ENCODE results near the gene HPSE2. TPM values are rescaled to one million over a fixed set of nuclear protein-coding genes. Genes with fewer than 3 reads are reported as not detected.

The HPSE2 gene
- total and polyA plus RNA-seq, 2 of the 8 experiments (the other 6 are each of a cell fraction or from before 2014, with no cell fraction given): 0.41 to 0.58 TPM

DNA sequence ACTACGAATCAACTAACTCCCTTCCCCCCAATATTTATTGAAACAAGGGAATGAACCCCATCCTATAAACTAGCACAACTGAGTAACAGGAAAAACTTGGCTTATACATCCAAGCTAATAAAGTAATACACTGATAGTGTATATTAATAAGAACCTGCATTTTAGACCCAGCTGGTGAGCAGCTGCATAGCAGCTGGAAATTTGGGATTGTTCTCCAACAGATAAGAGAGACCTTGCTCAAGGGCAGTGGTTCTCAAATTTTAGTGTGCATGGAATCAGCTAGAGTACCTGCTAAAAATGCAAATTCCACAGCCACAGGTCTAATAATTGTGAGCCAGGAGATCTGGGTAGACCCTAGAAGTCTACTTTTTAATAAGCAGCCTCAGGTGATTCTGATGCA lies 404.3 kb downstream of the HPSE2 start:
- 100% methylated on average over 1 of the region's 1 CpG; no CpG with 5 or more reads in 1 of the 2 experiments for WGBS, 2 experiments (ENCODE audit: extremely low coverage in 1 of 2, insufficient coverage in 1 of 2, insufficient read length in 1 of 2, insufficient replicate concordance in 2 of 2, low coverage in 1 of 2, low lambda C conversion rate in 2 of 2, missing lambda C conversion rate in 1 of 2)
- no peak overlapping the region for H3K4me2 ChIP-seq (ENCODE audit: insufficient read depth in 1 of 2, low read depth in 2 of 2, low read length in 2 of 2)
- ChIA-PET CTCF (ENCODE audit: partially characterized antibody) (no interaction called here), POLR2A (ENCODE audit: partially characterized antibody) (no interaction called here)
- H2BK120ac ChIP-seq (replicated peaks; ENCODE audit: low read depth, low read length): no peak overlapping the region
- H2BK5ac ChIP-seq (ENCODE audit: low read depth, low read length): no peak overlapping the region
- no peak overlapping the region for H2AFZ ChIP-seq (ENCODE audit: low read length)
- H2BK12ac ChIP-seq (ENCODE audit: low read depth, low read length): no peak overlapping the region
- H3K23ac ChIP-seq (ENCODE audit: insufficient read length): no peak overlapping the region
- H3K79me2 ChIP-seq (ENCODE audit: control insufficient read depth in 1 of 2, insufficient read depth in 2 of 2, low read length in 2 of 2): no peaks in the 10 kb centered on the region
- H4K20me1 ChIP-seq (replicated peaks in 1 of 2; ENCODE audit: control insufficient read depth in 1 of 2, insufficient read depth in 2 of 2, low read length in 2 of 2): no peaks in the 10 kb centered on the region
- H4K8ac ChIP-seq (ENCODE audit: extremely low read depth, insufficient read depth, low read length): no peak overlapping the region
- 0 out of 7 replicates have a peak, but pooled peaks cover 0 to 2% (median 0%) of the 10 kb centered on the region in 4 experiments for H3K4me1 ChIP-seq (replicated peaks in 1 of 4; ENCODE audit: control insufficient read depth in 3 of 4, insufficient read depth in 4 of 4, low read length in 3 of 4)
- H2AK5ac ChIP-seq (ENCODE audit: low read depth, low read length): no peak overlapping the region
- H3K56ac ChIP-seq (replicated peaks; ENCODE audit: insufficient read length, low read depth, low read length): no peak overlapping the region
- H3K4me3 ChIP-seq (ENCODE audit: extremely low read depth in 1 of 4, insufficient read depth in 2 of 4, low read depth in 3 of 4, low read length in 4 of 4): no peak overlapping the region
- no peak overlapping the region for H4K5ac ChIP-seq (ENCODE audit: insufficient read length, low read depth, low read length)
- H3K79me1 ChIP-seq (ENCODE audit: low read depth, low read length): no peaks in the 10 kb centered on the region
- H3K18ac ChIP-seq (ENCODE audit: extremely low read depth, low read length): no peak overlapping the region
- FAIRE-seq: no peak
- no peak overlapping the region for H3K9ac ChIP-seq (replicated peaks in 1 of 4; ENCODE audit: extremely low read depth in 1 of 4, low read depth in 3 of 4, low read length in 3 of 4)
- no peak overlapping the region for H2BK20ac ChIP-seq (ENCODE audit: low read length)
- no peaks in the 10 kb centered on the region for H3K27me3 ChIP-seq (replicated peaks in 1 of 4; ENCODE audit: control insufficient read depth in 3 of 4, extremely low read depth in 1 of 4, insufficient read depth in 3 of 4, low read length in 3 of 4)
- no peaks in the 10 kb centered on the region for H3K23me2 ChIP-seq (ENCODE audit: low read depth, low read length)
- no peak overlapping the region for H3K14ac ChIP-seq (ENCODE audit: insufficient read length)
- no peak overlapping the region for H2BK15ac ChIP-seq (ENCODE audit: low read length)
- DNase-seq (ENCODE audit: low read depth in 1 of 2, low spot score in 2 of 2): no peak
- H3K36me3 ChIP-seq (ENCODE audit: control insufficient read depth in 2 of 4, insufficient read depth in 4 of 4, low read length in 3 of 4): no peaks in the 10 kb centered on the region
- H3K27ac ChIP-seq (ENCODE audit: low read depth, low read length): no peak overlapping the region
- H4K91ac ChIP-seq (replicated peaks; ENCODE audit: insufficient read length, low read length): no peak overlapping the region
- H3K9me3 ChIP-seq (ENCODE audit: insufficient read depth in 2 of 2, low read depth in 1 of 2, low read length in 1 of 2): no peaks in the 10 kb centered on the region
- no peak overlapping the region for H3K4ac ChIP-seq (replicated peaks; ENCODE audit: insufficient read length, low read depth, low read length)
- TF ChIP-seq SRF (IDR thresholded peaks at IDR 0.05; ENCODE audit: low read depth, low read length) (no peak), SIRT6 (IDR thresholded peaks at IDR 0.05; ENCODE audit: low read length) (no peak), HDAC6 (IDR thresholded peaks at IDR 0.05; ENCODE audit: low read depth, low read length) (no peak), JUN (IDR thresholded peaks at IDR 0.05; ENCODE audit: low read depth, low read length) (no peak), CBX5 (IDR thresholded peaks at IDR 0.05; ENCODE audit: low read depth, low read length) (no peak), NANOG (IDR thresholded peaks at IDR 0.05; ENCODE audit: insufficient read depth, low read depth, low read length, poor library complexity, severe bottlenecking) (no peak), PHF8 (conservative IDR thresholded peaks at IDR 0.05; ENCODE audit: low read depth, low read length) (no peak), KDM4A (IDR thresholded peaks at IDR 0.05; ENCODE audit: low read depth, low read length, severe bottlenecking) (no peak), MAFK (IDR thresholded peaks at IDR 0.05; ENCODE audit: low read depth, low read length) (no peak), CTBP2 (IDR thresholded peaks at IDR 0.05; ENCODE audit: borderline replicate concordance, insufficient read depth, insufficient read length, low read length) (no peak), TAF7 (optimal IDR thresholded peaks at IDR 0.05; ENCODE audit: borderline replicate concordance, low read depth, low read length) (no peak)
- TF ChIP-seq, protein P1, sequence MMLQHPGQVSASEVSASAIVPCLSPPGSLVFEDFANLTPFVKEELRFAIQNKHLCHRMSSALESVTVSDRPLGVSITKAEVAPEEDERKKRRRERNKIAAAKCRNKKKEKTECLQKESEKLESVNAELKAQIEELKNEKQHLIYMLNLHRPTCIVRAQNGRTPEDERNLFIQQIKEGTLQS (IDR thresholded peaks at IDR 0.05; ENCODE audit: insufficient read depth, low read depth, low read length): no peak
- TF ChIP-seq, protein P2, sequence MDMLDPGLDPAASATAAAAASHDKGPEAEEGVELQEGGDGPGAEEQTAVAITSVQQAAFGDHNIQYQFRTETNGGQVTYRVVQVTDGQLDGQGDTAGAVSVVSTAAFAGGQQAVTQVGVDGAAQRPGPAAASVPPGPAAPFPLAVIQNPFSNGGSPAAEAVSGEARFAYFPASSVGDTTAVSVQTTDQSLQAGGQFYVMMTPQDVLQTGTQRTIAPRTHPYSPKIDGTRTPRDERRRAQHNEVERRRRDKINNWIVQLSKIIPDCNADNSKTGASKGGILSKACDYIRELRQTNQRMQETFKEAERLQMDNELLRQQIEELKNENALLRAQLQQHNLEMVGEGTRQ (IDR thresholded peaks at IDR 0.05; ENCODE audit: low read length): no peak

Data from H1 (cell line).